ENCODE data around the gene UBR3. TPM values are rescaled to one million over a fixed set of nuclear protein-coding genes. Genes with fewer than 3 reads are reported as not detected.

Gene UBR3
- total and polyA plus RNA-seq, 2 of the 4 experiments (the other 2 are of a cell fraction), result 10.0 to 33.9 TPM

- H4K8ac ChIP-seq (ENCODE audit: low read depth in 2 of 2, low read length in 2 of 2), result no peak overlapping the region
- no peak overlapping the region for H3K27ac ChIP-seq (ENCODE audit: insufficient read depth, low read length)
- H3K27me3 ChIP-seq (ENCODE audit: control insufficient read depth, insufficient read depth, low read length), result no peaks in the 10 kb centered on the region
- H4K20me1 ChIP-seq (ENCODE audit: insufficient read depth, low read length), result no peaks in the 10 kb centered on the region
- no peak overlapping the region for H2BK20ac ChIP-seq (ENCODE audit: low read depth, low read length)
- no peak overlapping the region for H2AK5ac ChIP-seq (ENCODE audit: low read depth, low read length)
- no peak overlapping the region for H4K5ac ChIP-seq (ENCODE audit: low read depth, low read length)
- H2BK15ac ChIP-seq (ENCODE audit: low read depth, low read length), result no peak overlapping the region
- no peaks in the 10 kb centered on the region for H3K9me1 ChIP-seq (ENCODE audit: insufficient read depth, low read length)
- no peak overlapping the region for H3K4me3 ChIP-seq (ENCODE audit: insufficient read depth, low read depth, low read length)
- DNase-seq (no peak), ATAC-seq (ENCODE audit: low read depth) (no peak)
- no TSS peak for BruUV-seq (replicated peaks)
- H3K23ac ChIP-seq (ENCODE audit: low read depth, low read length), result no peak overlapping the region
- CTCF ChIA-PET, result interaction anchor here (0.6 kb wide), 1 partner anchor 65 kb away, joined by 4 read pairs; no protein-coding TSS in a partner anchor
- WGBS, 2 experiments (ENCODE audit: extremely low coverage in 2 of 2, insufficient read length in 1 of 2), result no CpG with 5 or more reads among the region's 4 CpGs
- H3K4me1 ChIP-seq (ENCODE audit: control insufficient read depth, insufficient read depth, low read length), result no peaks in the 10 kb centered on the region
- intact Hi-C loops (cut with micrococcal nuclease), result no loop called here
- 0 out of 2 replicates have a peak, but pooled peaks cover 2% of the 10 kb centered on the region for H3K36me3 ChIP-seq (ENCODE audit: control insufficient read depth, insufficient read depth, low read length)
- H2BK120ac ChIP-seq (ENCODE audit: low read depth, low read length), result no peak overlapping the region
- H2AFZ ChIP-seq (replicated peaks; ENCODE audit: low read length, poor library complexity), result no peak overlapping the region
- no peak overlapping the region for H3K18ac ChIP-seq (ENCODE audit: low read depth, low read length)
- POLR2A ChIA-PET (ENCODE audit: unreplicated experiment), result no interaction called here
- no peak overlapping the region for H3K14ac ChIP-seq (replicated peaks; ENCODE audit: low read depth, low read length)
- no peak overlapping the region for H3K56ac ChIP-seq (ENCODE audit: extremely low read depth, insufficient read depth, low read length)
- dilution Hi-C loops (cut with HindIII; ENCODE audit: low sequenced_read_pairs, unreplicated experiment), result no loop called here
- no peaks in the 10 kb centered on the region for H3K9me3 ChIP-seq (ENCODE audit: control insufficient read depth, insufficient read depth, low read length)
- in situ Hi-C loops (cut with MboI; ENCODE audit: low sequenced_read_pairs), result no loop called here
- no peak overlapping the region for H3K4ac ChIP-seq (ENCODE audit: low read depth, low read length)
- TF ChIP-seq FOS (IDR thresholded peaks at IDR 0.05; ENCODE audit: low read depth, low read length), result no peak
- TF ChIP-seq BHLHE40 (IDR thresholded peaks at IDR 0.05; ENCODE audit: low read depth, low read length), result no peak
- TF ChIP-seq ELK1 (IDR thresholded peaks at IDR 0.05; ENCODE audit: borderline replicate concordance, low read depth, low read length), result no peak
- TF ChIP-seq MXI1 (IDR thresholded peaks at IDR 0.05; ENCODE audit: borderline replicate concordance, low read depth, low read length), result no peak
- TF ChIP-seq SMC3 (IDR thresholded peaks at IDR 0.05; ENCODE audit: low read depth, low read length), result no peak
- no peak for TF ChIP-seq RAD21 (IDR thresholded peaks at IDR 0.05; ENCODE audit: low read length)
- no peak for TF ChIP-seq RFX5 (IDR thresholded peaks at IDR 0.05; ENCODE audit: low read depth, low read length)
- TF ChIP-seq NFE2L2 (IDR thresholded peaks at IDR 0.05; ENCODE audit: low read depth, low read length), result no peak
- no peak for TF ChIP-seq CHD1 (IDR thresholded peaks at IDR 0.05; ENCODE audit: low read depth, low read length)
- no peak overlapping the region for H3K4me2 ChIP-seq (ENCODE audit: low read depth, low read length)
- H2BK5ac ChIP-seq (ENCODE audit: low read depth, low read length, poor library complexity, severe bottlenecking), result no peak overlapping the region
- no peak overlapping the region for H3K9ac ChIP-seq (ENCODE audit: low read depth, low read length)
- no peak overlapping the region for H2AK9ac ChIP-seq (replicated peaks; ENCODE audit: low read depth, low read length, poor library complexity)
- no peak overlapping the region for H4K91ac ChIP-seq (ENCODE audit: insufficient read depth, low read depth, low read length)
- peaks cover 0 to 3% of the 10 kb centered on the region in 2 experiments; a peak in 1 of 4 replicates for H3K79me1 ChIP-seq (ENCODE audit: low read depth in 1 of 2, low read length in 2 of 2)
These were observed 207.3 kb downstream of the UBR3 start for GRCh38 chr2:170034596-170034995.
